Activated CD4-positive, alpha-beta T cell treated with anti-CD3 and anti-CD28 coated beads, Interleukin-2, amount 50 U/mL, for 16 hours (primary cell): ENCODE results near the gene TOM1L2.

Source experiments
- DNase-seq: peaks from one replicate; pipeline ENCODE4 v3.0.0-alpha.2; 2020

TOM1L2 gene

DNA sequence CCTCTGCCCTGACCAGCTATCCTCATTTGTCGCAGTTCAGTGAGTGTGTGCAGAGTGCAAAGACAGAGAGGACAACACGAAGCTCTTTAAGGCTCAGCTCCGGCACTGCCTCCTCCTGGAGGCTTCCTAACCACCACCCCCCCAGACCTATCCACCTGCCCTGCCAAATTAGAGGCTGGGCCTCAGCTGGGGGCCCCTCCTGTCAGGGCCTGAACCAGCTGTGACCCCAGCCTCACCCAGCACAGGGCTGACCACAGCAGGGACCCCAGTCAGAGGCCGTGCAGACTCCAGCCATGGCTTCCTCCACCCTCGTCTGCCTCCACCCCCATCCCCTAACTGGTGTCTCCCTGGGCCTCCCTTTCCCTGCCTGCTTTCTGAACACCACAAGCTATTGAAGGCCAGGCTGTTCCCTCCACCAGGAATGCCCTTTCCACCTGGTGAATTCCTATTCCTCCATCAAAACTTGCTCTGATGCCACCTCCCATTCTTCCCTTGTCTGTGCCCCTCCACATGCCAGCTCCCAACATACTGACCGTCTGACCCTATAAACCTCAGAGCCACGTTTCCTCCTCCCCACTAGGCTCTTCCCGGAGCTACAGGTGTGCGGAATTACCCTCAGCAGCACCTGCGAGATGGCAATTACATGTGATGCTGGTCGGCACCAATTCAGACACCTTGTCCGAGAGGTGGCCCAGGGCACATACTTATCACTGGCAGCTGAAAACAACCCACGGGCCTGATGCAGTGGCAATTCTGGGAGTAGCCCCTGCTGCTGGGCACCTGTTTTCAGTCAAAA lies 144.2 kb downstream of the TOM1L2 start:
- no peak for DNase-seq

DNA sequence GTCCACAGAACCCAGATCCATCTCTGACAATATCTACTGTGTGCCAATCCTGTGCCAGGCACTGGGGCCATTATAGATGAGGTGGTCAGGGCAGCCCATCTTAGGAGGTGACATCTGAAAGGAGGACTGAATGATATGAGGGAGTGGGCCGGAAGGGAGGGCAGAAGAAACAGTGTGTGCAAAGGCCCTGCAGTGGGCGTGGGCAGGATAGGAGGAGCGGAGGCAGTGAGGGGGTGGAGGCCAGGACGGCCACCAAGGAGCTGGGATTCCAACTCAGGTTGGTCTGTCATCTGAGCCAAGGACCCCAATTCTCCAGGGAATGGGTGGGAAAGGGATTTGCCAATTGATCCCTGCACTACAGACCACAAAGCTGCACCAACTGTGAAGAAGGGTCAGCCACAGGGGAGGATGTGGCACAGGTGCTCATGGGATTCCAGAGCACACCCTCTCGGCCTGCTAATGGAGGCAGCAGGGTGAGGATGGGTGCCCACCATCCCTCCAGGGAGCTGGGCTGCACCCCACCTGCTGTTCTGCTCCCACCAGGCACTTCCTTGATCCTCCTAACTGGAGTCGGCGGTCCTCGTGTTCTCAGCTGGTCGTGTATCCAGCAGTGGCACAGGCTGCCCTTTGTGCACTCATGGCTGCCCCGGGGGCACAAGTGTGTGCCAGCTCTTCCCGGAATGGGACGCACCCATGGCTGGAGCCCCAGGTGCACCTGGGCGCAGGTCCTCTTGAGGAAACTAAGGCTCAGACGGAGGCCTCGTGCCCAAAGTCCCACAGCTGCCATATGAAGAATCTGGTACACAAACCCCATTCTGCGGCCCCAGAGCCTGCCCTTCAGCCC lies 145.0 kb downstream of the TOM1L2 start:
- no peak for DNase-seq

DNA sequence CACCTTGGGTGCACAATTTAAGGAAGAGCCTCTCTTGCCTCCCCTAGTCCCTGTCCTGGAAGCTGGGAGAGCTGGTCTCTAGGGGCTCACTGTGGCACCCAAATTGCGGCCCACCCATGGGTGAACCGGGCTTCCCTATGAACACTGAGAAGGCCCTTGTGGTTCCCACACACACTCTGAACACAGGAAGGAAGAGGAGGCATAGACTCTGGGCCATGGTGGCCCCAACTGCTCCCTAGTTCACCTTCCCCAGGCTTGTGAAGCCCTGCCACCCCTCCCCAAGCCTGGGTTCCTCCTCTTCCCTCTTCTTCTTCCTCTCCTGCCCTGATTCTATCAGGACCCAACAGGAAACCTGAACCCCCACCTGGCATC lies 145.9 kb downstream of the TOM1L2 start:
- DNase-seq = no peak

DNA sequence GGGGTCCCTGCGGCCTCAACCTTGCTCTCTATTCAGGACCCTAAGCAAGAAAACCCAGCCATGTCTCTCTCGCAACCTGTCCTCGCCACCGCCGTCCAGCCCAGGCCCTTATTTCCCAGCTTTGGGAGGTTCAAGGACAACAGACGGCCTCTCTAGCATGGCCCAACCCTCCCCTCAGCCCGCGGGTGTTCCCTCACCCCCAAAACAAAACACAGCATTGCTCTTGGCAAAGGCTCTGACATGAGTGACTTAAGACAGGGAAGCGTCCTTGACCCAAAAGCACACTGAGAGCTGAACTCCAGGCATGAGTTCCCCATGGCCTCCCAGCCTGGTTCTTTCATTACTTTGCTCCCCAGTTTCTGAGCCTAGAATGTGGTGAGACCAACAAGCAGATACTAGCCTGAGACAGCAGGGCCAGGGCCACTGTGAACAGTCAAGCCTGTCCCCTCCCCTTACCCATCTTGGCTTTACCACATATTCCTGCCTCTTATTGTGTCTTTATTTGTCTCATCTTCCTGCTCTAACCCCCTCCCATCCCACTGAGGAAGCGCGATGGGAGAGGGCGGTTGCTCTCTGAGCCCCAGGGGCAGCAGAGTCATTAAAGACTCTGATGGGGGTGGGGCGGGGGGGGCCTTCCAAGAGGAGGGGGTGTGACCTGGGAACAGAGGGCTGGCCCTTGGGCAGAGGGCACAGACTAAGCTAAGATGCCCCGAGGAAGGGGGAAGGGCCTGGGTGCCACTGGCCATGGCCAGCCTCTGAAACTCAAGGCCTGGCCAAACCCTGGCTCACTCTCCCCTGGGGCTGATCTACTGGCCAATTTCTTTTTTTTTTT lies 147.2 kb downstream of the TOM1L2 start:
- no peak for DNase-seq

DNA sequence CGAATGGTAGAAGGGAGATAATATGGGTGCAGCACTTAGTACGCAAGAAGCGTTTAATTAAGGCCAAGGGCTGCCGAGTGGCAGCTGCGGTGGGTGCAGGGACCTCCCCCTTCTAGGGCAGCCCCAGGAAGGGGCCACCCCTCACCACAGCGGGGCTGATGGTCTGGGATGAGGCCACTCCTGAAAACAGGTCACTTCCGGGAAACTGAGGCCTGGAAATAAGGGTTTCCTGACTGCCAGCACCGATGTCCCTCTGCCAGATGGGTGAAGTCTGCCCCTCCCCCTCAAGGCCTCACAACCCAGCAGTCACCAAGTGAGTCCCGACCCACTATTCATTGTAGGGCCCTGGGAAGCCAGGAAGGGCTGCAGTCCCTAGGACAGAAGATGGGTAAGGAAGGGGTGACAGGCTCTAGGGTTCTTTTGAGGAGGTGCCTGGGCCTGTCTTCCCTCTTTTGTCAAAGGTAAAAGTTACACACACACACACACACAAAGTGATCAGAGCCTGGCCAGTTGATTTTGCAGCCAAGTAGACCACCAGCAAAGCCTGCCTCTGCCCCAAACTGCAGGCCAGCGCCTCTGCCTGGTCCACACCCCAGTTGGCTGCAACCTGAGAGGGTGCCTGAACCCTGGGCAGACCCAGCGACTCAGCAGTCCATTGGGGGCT lies 147.9 kb downstream of the TOM1L2 start:
- DNase-seq = no peak

DNA sequence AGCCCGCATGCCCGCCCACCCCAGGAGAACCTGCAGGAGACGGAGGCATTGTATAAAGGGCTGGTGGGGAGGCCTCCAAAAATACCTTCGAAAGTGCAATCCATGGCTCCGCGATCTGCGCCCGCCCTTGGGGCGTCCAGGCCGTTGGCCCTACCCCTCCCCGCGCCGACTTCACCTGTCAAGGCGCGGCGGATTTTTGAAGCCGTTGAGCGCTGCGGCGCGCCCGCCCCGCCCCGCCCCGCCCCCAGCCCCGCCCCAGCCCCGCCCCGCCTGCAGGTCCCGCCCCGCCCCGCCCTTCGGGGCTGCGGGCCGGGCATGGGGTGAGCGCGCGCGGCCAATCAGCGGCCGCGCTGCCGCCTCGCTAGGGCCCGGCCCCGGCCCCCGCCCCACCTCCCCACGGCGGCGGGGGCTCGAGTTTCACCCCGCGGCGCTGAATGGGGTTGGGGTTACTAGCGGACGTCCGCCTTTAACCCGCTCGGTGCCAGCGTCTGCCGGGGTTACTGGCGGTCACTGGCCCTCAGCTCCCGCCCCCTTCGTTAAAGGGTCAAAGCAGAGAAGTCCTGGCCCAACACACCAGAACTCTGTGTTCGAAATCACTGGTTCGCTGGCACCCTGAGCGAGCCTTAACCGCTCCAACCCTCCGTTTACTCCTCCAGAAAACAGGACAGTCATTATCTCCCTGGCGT lies 148.6 kb downstream of the TOM1L2 start:
- DNase-seq = peak; percentile 90

DNA sequence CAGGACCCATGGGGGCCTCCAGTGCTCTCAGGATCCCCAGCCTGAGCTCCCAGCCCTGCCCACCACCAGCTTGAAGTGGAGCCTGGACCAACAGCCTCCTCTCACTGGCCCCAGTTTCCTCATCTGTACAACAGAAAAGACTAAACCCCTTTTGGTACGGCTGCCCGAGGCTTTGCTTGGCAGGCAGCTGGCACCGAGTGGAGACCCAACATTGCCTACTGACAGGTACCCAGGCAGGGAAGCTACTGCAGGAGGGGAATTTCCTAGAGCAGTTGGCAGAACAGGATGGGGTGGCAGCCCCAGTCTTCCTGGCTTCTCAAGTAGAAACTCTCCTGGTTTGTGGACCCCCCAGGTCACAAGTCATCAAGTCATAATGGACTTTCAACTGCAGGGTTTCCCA lies 149.6 kb downstream of the TOM1L2 start:
- DNase-seq = no peak

DNA sequence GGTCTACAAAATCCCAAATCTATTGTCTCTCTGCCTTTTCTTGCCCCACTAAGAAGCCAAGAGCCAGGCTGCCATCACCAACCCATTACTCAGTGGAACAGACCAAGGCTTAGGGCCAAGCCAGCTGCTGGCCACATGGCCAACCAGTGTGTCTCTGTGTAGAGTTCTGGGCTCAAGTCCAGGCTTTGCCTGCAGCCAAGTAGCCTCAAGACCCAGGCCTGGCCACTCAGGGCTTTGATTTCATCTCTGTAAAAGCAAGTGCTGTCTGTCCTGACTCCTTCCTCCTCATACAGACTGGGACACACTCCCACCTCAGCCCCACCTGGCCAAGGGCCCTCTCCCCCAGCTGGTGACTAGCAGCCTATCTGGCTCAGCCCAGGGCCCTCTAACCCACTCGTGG lies 150.0 kb downstream of the TOM1L2 start:
- no peak for DNase-seq

DNA sequence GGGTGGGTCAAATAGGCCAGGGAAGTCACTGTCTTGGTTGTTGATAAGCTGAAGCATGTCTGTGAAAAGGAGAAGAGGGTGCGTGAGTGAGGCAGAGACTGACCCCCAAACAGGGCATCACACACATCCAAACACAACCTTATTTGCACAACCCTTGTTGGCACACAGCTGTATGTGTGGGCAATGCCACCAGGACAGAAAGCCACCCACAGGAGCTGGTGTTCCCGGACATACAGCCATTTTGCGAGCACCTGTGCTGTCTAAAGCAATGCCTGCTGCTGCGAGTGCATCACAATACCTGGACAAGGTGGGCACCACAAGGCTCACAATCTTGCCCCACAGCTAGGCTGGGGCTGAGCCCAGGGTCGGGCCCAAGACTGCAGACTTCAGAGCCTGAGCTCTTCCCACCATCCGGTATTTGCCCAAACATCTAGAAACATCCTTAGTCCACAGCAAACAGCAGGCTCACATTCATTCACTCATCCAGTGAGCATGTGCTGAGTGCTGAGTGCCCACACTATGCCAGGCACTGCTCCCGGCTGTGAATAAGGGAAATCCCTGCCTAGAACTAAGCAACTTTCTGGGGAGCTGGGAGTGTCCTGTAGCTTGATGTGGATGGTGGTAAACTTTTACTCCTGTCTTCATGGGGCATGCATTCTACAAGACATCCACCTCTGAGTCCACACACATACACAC lies 151.6 kb downstream of the TOM1L2 start:
- DNase-seq = no peak

DNA sequence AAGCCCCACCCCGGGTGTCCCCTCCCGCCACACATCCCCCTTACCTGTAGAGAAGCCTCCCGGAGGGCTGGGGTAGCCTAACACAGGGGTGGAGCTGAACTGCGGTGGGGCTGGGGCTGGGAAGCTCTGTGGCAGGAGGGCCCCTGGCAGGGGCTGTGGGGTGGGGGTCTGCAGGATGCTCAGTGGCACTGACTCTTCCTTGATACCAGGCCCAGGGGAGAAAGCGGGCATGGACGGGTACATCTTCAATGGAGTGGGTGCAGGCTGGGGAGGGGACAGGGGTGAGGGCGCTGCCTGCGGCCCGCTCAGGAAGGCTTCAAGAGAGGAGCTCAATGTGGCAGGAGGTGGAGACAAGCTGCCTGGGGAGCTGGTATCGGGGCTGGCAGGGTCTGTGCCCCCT lies 152.2 kb downstream of the TOM1L2 start:
- no peak for DNase-seq

DNA sequence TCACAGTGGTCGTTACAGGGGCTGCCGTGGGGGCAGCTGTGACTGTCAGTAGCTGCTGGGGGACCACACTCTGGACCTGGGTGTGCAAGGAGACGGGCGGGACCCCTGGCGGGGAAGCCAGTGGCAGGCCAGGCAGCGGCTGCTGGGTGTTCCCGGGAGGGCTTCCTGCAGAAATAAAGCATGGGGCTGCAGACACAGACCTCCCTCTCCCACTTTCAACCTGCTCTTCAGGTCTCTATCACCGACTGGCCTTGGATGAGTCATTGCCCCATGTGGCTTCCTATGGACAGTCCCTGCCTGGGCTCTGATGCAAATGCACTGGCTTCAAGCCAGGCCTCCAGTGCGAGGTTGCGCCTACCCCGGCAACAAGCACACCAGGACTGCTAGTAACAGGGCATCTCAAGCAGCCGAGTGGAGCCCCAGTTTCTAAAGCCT lies 152.6 kb downstream of the TOM1L2 start:
- peak; percentile 74 for DNase-seq

DNA sequence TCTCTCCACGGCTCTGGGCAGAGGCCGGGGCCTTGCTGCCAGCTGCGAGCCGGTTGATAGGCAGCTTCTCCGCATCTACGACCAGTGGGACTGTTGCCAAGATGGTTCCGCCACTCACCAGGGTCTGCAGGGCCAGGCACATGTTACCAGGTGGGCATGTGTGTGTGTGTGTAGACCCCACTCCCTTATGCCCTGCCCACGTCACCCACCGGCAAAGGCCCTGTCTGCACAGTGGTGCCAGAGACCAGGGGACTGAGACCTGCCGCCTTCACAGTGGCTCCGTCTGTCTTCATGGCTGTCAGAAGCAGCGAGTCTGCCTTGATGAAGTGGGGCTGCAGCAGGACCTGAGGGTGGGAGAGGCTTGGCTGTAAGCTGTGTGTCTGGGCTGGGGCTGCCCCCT lies 153.1 kb downstream of the TOM1L2 start:
- DNase-seq = no peak

DNA sequence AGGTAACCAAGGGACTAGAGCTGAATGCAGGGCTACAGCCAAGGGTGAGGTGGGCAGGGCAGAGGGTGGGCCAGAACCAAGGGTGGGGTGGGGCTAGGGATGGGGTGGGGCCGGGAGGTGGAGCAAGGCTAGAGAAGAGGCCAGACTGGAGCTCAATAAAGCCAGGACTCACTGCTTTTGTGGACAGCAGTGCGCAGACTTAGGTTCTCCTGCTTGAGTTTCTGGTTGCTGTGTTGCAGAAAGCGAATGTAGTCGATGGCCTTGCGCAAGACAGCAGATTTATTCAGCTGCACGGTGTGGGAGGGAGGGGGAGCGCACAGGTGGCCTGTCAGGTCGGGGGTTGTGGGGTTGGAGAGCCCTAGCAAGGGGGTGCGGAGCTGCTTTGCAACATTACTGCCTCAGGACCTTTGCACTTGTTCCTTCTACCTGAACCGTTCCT lies 154.1 kb downstream of the TOM1L2 start:
- DNase-seq = no peak

DNA sequence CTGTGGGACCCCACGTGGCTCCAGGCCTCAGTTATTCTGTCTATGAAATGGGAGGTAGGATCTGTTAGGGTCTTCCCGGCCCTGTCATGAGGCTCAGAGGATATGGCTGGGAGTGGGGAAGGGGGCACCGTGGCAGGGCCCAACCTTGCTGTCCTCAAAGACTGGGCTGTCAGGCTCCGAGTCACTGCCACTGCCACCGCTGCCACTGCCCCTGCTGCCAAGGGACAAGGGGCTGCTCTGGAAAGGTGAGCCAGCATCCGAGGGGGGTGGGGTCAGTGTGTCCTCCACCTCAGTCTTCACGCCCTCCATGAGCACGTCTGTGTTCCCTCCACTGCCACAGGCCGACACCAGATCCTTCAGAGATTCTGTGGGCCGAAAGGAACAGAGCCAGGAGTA lies 154.7 kb downstream of the TOM1L2 start:
- DNase-seq = no peak

DNA sequence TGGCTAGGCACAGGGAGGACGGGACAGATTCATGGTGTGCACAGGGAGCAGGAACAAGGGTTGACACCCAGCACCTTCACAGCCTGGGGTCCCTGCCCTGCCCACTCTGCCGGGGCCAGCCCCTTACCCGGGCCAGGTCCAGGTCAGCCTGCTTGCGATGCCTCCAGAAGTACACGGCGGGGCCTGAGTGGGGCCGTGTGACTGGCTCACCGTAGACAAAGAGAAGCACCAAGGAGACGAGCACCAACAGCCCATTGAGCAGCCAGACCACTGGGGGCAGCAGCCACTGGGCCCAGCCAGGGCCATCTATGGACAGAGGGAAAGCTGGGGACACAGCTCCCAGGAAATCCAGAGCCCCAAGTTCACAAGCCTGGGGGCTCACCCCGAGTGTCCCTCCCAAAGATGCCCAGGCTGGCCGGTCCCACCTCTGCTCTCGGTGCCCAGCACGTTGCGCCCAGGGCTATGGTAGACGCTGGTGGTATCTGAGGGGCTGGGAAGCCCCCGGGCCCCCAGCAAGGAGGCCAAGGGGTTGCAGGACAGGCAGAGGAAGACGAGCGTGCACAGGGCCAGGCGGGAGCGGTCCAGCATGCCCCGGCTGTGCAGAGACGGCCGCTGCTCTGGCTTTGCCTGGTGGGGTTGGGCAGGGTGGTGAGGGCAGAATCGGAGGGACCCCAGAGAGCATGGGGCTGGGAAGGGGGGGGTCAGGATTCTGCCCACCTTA lies 155.2 kb downstream of the TOM1L2 start:
- no peak for DNase-seq

DNA sequence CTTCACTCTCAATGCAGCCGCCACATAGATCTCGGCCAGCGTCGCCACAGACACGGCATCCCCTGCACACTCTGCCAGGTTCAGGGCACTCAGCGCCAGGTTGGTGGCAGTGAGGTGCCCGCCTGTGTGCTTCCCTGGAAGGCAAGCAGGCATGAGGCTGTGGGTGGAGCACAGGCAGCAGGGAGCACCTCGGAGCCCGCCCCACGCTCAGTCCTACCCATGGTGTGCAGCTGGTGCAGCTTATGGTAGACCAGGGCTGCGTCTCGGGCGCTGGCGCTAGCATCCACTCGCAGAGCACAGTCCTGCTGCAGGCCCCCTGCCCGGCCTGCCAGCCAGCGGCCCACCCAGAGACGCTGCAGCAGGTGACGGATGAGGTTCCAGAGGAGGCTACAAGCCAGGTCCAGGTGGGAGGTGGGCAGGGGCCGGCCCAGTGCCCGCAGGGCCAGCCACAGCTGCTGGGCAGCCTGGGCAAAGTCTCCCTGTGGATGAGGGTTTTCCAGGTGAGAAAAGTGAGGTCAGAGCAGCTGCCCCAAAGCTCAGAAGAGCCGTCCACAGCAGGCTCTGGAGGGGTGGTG lies 155.9 kb downstream of the TOM1L2 start:
- no peak for DNase-seq

DNA sequence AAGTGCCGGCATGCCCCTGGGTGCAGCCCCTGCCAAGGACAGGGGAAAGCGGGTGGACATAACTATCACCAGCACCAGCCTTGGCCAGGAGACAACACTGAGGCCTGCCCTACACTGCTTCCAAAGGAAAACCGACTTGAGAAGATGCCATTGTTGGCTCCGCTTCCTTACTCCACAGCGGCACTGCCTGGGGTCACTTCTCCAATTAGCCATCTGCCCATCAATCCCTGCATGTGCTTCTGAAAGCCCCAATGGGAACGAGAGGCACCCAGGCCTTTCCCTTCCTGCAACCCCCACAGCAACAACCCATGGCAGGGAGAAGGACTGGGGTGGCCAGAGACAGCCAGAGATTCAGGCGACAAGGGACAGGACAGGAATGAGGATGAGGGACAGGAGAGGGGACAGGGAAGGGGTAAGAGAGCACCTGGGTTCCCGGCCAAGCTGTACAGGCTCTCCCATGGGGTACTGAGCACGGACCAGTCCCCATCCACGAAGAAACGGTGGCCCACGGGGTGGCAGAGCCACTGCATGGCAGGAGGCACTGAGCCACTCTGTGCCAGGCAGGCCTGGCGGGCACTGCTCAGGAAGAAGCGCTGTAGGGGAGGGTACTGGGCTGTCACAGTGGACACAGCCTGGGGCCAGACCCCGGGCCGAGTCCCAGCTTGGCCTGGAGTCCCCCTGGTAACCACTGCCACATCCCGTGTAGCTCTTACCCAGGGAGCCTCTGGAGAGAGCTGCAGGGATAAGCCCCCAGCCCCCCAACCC lies 156.6 kb downstream of the TOM1L2 start:
- DNase-seq = no peak

DNA sequence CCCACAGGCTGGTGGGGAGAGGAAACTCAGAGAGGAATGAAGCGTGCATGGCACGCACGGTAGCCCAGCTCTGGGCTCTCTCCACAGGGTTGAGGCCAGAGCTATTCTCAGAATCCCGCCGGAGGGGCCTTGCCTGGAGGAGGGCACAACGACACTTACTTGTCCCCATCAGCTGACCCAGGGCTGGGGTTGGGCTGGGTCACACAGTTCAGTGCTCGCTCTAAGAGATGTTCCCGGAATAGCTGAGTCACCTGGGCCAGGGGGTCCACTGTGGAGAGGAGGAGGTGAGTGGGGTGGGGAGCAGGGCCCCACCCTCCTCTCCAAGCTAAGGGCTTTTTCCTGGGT lies 157.2 kb downstream of the TOM1L2 start:
- no peak for DNase-seq

DNA sequence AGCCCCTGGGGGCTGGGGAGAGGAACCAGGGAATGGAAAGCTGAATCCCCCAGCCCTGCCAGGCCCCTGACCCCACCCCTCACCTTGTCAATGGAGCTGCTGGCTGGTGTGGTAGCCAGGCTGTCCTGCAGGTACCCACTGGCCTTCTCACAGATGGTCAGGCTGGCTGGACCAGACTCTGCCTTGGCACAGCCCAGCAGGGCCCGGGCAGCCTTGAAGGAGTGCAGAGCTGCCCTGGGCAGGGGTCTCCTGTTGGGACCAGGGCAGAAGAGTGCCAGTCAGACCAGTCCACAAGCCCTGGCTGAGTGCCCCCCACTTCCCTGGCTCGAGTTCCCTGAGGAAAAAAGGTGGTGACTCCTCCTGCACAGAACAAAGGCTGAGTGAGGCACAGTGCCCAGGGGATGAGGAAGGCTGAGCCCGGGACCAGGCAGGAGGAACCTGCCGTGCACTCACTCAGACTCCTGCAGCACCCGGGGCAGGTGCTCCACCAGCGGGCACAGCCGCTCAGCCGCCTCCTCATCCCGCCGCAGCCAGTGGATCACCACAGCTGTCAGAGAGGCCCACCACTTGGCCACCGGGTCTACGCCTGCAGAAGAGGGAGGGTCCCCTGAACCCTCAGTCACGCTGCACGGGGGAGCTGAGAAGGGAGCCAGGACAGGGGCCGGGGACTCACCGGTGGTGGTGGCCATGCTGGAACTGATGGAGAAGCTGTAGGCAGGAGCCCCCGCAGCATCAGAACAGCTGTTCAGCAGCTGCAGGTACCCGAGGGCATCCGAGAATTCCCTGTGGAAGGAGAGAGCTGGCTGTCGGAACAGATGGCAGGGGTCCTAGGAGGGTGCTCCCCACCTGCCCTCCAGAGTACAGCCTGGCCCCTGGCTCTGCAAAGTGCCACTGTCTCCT lies 157.8 kb downstream of the TOM1L2 start:
- DNase-seq = no peak
